ENCODE results near the gene FBRSL1.
"Not testable (repeated sequence)": the region's sequence is repeated elsewhere in the genome, so short reads cannot be mapped to it uniquely, and the experiment has no call there.

Gene FBRSL1

DNA sequence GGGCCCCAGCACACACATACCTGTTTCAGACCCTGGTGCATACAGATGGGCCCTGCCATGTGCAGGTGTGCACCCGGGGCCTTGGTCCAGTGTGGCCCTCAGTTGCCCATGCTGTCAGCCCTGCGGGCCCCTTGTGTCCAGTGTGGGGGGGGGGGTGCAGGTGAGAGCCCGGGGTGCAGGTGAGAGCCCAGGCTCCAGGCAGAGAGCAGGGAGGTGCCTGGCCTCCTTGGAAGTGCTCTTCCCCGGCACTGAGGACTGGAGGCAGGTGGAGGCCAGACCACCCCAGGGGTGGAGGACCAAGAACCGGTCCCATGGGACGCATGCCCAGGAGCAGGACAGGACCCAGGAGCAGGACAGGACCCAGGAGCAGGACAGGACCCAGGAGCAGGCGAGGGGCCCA is 40.9 kb downstream of the FBRSL1 start:
- no peak overlapping the region for H3K4me3 ChIP-seq (ENCODE audit: low read depth, low read length)
- TF ChIP-seq, protein P1, sequence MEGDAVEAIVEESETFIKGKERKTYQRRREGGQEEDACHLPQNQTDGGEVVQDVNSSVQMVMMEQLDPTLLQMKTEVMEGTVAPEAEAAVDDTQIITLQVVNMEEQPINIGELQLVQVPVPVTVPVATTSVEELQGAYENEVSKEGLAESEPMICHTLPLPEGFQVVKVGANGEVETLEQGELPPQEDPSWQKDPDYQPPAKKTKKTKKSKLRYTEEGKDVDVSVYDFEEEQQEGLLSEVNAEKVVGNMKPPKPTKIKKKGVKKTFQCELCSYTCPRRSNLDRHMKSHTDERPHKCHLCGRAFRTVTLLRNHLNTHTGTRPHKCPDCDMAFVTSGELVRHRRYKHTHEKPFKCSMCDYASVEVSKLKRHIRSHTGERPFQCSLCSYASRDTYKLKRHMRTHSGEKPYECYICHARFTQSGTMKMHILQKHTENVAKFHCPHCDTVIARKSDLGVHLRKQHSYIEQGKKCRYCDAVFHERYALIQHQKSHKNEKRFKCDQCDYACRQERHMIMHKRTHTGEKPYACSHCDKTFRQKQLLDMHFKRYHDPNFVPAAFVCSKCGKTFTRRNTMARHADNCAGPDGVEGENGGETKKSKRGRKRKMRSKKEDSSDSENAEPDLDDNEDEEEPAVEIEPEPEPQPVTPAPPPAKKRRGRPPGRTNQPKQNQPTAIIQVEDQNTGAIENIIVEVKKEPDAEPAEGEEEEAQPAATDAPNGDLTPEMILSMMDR (IDR thresholded peaks at IDR 0.05; ENCODE audit: insufficient read depth, low read length, missing control alignments): no peak
- POLR2A ChIA-PET: no interaction called here
- CTCF ChIA-PET: interaction anchor here (1.0 to 2.2 kb wide), 2 partner anchors 8 to 113 kb away, joined by 3 to 6 read pairs; no protein-coding TSS in a partner anchor
- no peak for DNase-seq (ENCODE audit: low read depth, low spot score)

GRCh38 chr12:132532711-132533583 is 43.0 kb downstream of the FBRSL1 start:
- CTCF ChIA-PET: interaction anchor here (1.3 to 1.4 kb wide), 2 partner anchors 10 to 28 kb away, joined by 4 to 6 read pairs; no protein-coding TSS in a partner anchor
- H3K4me3 ChIP-seq (ENCODE audit: low read depth, low read length); DNase-seq (ENCODE audit: low read depth, low spot score); POLR2A ChIA-PET: not testable (repeated sequence)

DNA sequence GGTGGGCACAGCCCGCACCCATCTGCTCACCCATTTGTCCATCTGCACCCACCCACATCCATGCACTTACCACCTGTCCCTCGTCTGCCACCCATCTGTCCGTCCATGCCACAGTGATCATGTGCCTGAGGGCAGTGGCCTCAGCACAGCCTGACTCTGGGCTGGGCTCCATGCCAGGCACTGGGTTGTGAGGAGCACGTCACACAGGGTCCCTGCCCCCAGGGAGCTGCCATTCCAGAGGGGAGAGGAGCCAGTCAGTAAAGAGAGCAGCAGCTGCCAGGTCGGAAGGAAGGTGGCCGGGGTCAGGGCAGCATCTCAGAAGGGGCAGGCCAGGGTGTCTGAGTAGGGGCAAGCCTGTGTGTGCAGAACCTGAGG is 43.6 kb downstream of the FBRSL1 start:
- no peak overlapping the region for H3K4me3 ChIP-seq (ENCODE audit: low read depth, low read length)
- ChIA-PET POLR2A (no interaction called here), CTCF (interaction anchor here (2.2 kb wide), 1 partner anchor 10 kb away, joined by 10 read pairs; no protein-coding TSS in a partner anchor)
- TF ChIP-seq, protein P1 (IDR thresholded peaks at IDR 0.05; ENCODE audit: insufficient read depth, low read length, missing control alignments): no peak
- DNase-seq (ENCODE audit: low read depth, low spot score): no peak

DNA sequence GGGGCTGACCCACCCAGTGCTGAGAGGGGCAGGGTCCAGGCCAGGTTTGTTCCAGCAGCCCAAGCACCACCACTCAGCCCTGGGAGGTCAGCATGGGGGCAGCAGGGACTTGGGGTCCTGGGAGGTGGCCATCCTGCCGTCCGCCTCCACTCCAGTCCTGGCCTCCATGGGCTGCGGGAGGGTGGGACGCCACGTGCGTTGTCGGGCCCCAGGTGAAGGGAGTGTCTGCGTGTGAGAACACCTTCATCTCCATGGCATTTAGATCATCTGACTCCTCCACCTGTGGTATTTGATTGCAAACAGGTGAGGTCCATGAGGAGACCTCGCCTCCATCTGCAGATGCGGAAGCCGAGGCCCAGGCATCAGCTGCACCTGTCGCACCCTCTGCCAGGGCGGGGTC is 44.1 kb downstream of the FBRSL1 start:
- DNase-seq (ENCODE audit: low read depth, low spot score): no peak
- POLR2A ChIA-PET: no interaction called here
- H3K4me3 ChIP-seq (ENCODE audit: low read depth, low read length): no peak overlapping the region
- TF ChIP-seq, protein P1 (IDR thresholded peaks at IDR 0.05; ENCODE audit: insufficient read depth, low read length, missing control alignments): no peak
- CTCF ChIA-PET: interaction anchor here (2.2 kb wide), 1 partner anchor 11 kb away, joined by 10 read pairs; no protein-coding TSS in a partner anchor

GRCh38 chr12:132535019-132535418 is 45.1 kb downstream of the FBRSL1 start:
- no peak for DNase-seq (ENCODE audit: low read depth, low spot score)
- H3K4me3 ChIP-seq (ENCODE audit: low read depth, low read length): no peak overlapping the region
- TF ChIP-seq, protein P1 (IDR thresholded peaks at IDR 0.05; ENCODE audit: insufficient read depth, low read length, missing control alignments): no peak
- POLR2A ChIA-PET: no interaction called here
- CTCF ChIA-PET: interaction anchor here (2.2 kb wide), 1 partner anchor 11 kb away, joined by 10 read pairs; no protein-coding TSS in a partner anchor

DNA sequence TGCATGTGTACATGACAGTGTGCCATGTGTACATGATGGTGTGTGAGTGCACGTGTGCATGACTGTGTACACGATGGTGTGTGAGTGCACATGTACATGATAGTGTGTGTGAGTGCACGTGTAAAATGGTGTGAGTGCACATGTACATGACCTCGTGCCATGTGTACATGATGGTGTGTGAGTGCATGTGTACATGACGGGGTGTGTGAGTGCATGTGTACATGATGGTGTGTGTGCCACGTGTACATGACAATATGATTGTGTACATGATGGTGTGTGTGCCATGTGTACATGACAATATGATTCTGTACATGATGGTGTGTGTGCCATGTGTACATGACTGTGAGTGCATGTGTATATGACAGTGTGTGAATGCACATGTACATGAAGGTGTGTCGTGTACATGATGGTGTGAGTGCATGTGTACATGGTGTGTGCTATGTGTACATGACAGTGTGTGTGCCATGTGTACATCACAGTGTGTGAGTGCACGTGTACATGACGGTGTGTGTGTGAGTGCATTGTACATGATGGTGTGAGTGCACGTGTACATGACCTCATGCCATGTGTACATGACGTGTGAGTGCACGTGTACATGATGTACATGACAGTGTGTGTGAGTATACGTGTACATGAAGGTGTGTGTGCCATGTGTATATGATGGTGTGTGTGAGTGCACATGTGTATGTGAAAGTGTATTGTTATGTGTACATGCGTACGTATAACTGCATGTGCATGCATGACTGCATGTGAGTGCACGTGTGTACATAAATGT is 46.3 kb downstream of the FBRSL1 start:
- ChIA-PET CTCF (interaction anchor here (3.0 kb wide), 1 partner anchor 12 kb away, joined by 9 read pairs; no protein-coding TSS in a partner anchor), POLR2A (no interaction called here)
- H3K4me3 ChIP-seq (ENCODE audit: low read depth, low read length): no peak overlapping the region
- no peak for DNase-seq (ENCODE audit: low read depth, low spot score)
- TF ChIP-seq, protein P1 (IDR thresholded peaks at IDR 0.05; ENCODE audit: insufficient read depth, low read length, missing control alignments): no peak

Data from AG04449 (cell line).